Activated CD8-positive, alpha-beta memory T cell treated with anti-CD3 and anti-CD28 coated beads, Interleukin-2, amount 50 U/mL, for 24 hours (primary cell): ENCODE data around the gene IDI2.
"Not testable (repeated sequence)": the region's sequence is repeated elsewhere in the genome, so short reads cannot be mapped to it uniquely, and the experiment has no call there.

Experiments
- DNase-seq: peaks from one replicate; pipeline ENCODE4 v3.0.0-alpha.2; 2020; ENCODE audit errors: extremely low read depth

Gene IDI2

GRCh38 chr10:1047937-1048336, 22.3 kb upstream of the IDI2 start:
- no peak for DNase-seq

GRCh38 chr10:1045415-1045814, 19.8 kb upstream of the IDI2 start:
- DNase-seq: no peak

- no peak for DNase-seq
Measured at GRCh38 chr10:1044964-1045363, 19.3 kb upstream of the IDI2 start.

- DNase-seq: no peak
Measured at GRCh38 chr10:1044146-1044545, 18.5 kb upstream of the IDI2 start.

GRCh38 chr10:1043532-1043995, 17.9 kb upstream of the IDI2 start:
- DNase-seq: no peak

- DNase-seq: no peak
Measured at GRCh38 chr10:1041514-1041913, 15.9 kb upstream of the IDI2 start.

- DNase-seq: no peak
Measured at GRCh38 chr10:1040133-1040532, 14.5 kb upstream of the IDI2 start.

- not testable (repeated sequence) for DNase-seq
Measured at GRCh38 chr10:1038769-1039168, 13.1 kb upstream of the IDI2 start.

GRCh38 chr10:1037098-1037497, 11.4 kb upstream of the IDI2 start:
- DNase-seq: no peak

- DNase-seq: no peak
Measured at GRCh38 chr10:1036341-1036791, 10.7 kb upstream of the IDI2 start.

GRCh38 chr10:1035201-1035600, 9.5 kb upstream of the IDI2 start:
- no peak for DNase-seq

- DNase-seq: no peak
Measured at GRCh38 chr10:1034758-1035157, 9.1 kb upstream of the IDI2 start.

GRCh38 chr10:1033601-1034000, 7.9 kb upstream of the IDI2 start:
- DNase-seq: no peak

- DNase-seq: no peak
Measured at GRCh38 chr10:1029838-1030237, 4.2 kb upstream of the IDI2 start.

- DNase-seq: no peak
Measured at GRCh38 chr10:1026578-1026977, 919 bp upstream of the IDI2 start.

GRCh38 chr10:1024103-1024502, 1.6 kb downstream of the IDI2 start:
- DNase-seq: no peak

GRCh38 chr10:1022413-1022812, 3.2 kb downstream of the IDI2 start:
- no peak for DNase-seq

GRCh38 chr10:1020958-1021357, 4.7 kb downstream of the IDI2 start:
- no peak for DNase-seq

- no peak for DNase-seq
Measured at GRCh38 chr10:1020460-1020859, 5.2 kb downstream of the IDI2 start.

GRCh38 chr10:1019362-1019761, 6.3 kb downstream of the IDI2 start:
- no peak for DNase-seq

- no peak for DNase-seq
Measured at GRCh38 chr10:1015688-1016087, 10.0 kb downstream of the IDI2 start.

GRCh38 chr10:1011696-1012095, 14.0 kb downstream of the IDI2 start:
- DNase-seq: no peak

GRCh38 chr10:1010703-1011102, 15.0 kb downstream of the IDI2 start:
- DNase-seq: no peak

- not testable (repeated sequence) for DNase-seq
Measured at GRCh38 chr10:1009947-1010346, 15.7 kb downstream of the IDI2 start.

GRCh38 chr10:1009071-1009494, 16.6 kb downstream of the IDI2 start:
- no peak for DNase-seq
